Neuronal stem cell (in vitro differentiated cells): ENCODE results near the gene DAPK1.

Experiments
- DNase-seq: peaks from one replicate; pipeline ENCODE4 v3.0.0-alpha.2; 2013; ENCODE audit warnings: low spot score
- H2AFZ ChIP-seq: one replicate; pipeline ENCODE4 v1.6.1; 2013; ENCODE audit warnings: mild to moderate bottlenecking, low read length, inconsistent platforms
- H2AK5ac ChIP-seq: 2 replicates; pipeline ENCODE4 v1.6.1; 2013; ENCODE audit warnings: low read depth, mild to moderate bottlenecking, inconsistent platforms, low read length, moderate library complexity, mixed read lengths
- H2BK120ac ChIP-seq: 2 replicates; pipeline ENCODE4 v1.6.1; 2013; ENCODE audit warnings: low read depth, mild to moderate bottlenecking, inconsistent platforms, low read length, moderate library complexity, mixed read lengths
- H2BK12ac ChIP-seq: one replicate; pipeline ENCODE4 v1.6.1; 2013; ENCODE audit warnings: low read length, inconsistent platforms
- H2BK15ac ChIP-seq: 2 replicates; pipeline ENCODE4 v1.6.1; 2013; ENCODE audit warnings: mild to moderate bottlenecking, low read length, inconsistent platforms, mixed read lengths
- H2BK5ac ChIP-seq: one replicate; pipeline ENCODE4 v1.6.1; 2013; ENCODE audit warnings: inconsistent platforms, mild to moderate bottlenecking, low read length, moderate library complexity
- H3K14ac ChIP-seq: one replicate; pipeline ENCODE4 v1.6.1; 2013; ENCODE audit warnings: low read length, inconsistent platforms
- H3K18ac ChIP-seq: 2 replicates; pipeline ENCODE4 v1.6.1; 2013; ENCODE audit warnings: low read length, inconsistent platforms
- H3K23ac ChIP-seq: 2 replicates; pipeline ENCODE4 v1.6.1; 2013; ENCODE audit warnings: low read depth, mild to moderate bottlenecking, mixed read lengths, low read length, inconsistent platforms; ENCODE audit not compliant: poor library complexity
- H3K27ac ChIP-seq: replicated peaks from 3 replicates; pipeline ENCODE4 v1.5.1; 2013; ENCODE audit warnings: low read length, inconsistent platforms
- H3K27me3 ChIP-seq, 3 experiments: 2 replicates each; pipeline ENCODE4 v1.6.1; 2013; ENCODE audit warnings: low read length in 3 of 3, mild to moderate bottlenecking in 2 of 3, inconsistent platforms in 1 of 3, low read depth in 1 of 3, mixed read lengths in 1 of 3, moderate library complexity in 1 of 3; ENCODE audit not compliant: control insufficient read depth in 3 of 3, insufficient read depth in 3 of 3
- H3K36me3 ChIP-seq, 2 donors: replicated peaks in 1 of 2; 2 replicates each; pipeline ENCODE4 v1.6.1; 2013; ENCODE audit warnings: low read length in 2 of 2; ENCODE audit not compliant: control insufficient read depth in 2 of 2, insufficient read depth in 2 of 2
- H3K4ac ChIP-seq: 2 replicates; pipeline ENCODE4 v1.6.1; 2013; ENCODE audit warnings: inconsistent platforms, mild to moderate bottlenecking, low read length, moderate library complexity
- H3K4me1 ChIP-seq, 2 donors: 1 replicate in 1 of 2; 2 replicates in 1 of 2; pipeline ENCODE4 v1.6.1; 2013; ENCODE audit warnings: low read length in 2 of 2, low read depth in 1 of 2; ENCODE audit not compliant: control insufficient read depth in 2 of 2, insufficient read depth in 1 of 2
- H3K4me2 ChIP-seq: one replicate; pipeline ENCODE4 v1.6.1; 2013; ENCODE audit warnings: mild to moderate bottlenecking, low read length, inconsistent platforms; ENCODE audit not compliant: insufficient read depth, poor library complexity, severe bottlenecking
- H3K4me3 ChIP-seq, 2 donors: 2 replicates each; pipeline ENCODE4 v1.5.1; 2013; ENCODE audit warnings: low read length in 2 of 2, mild to moderate bottlenecking in 2 of 2, inconsistent platforms in 1 of 2, moderate library complexity in 1 of 2
- H3K79me1 ChIP-seq: one replicate; pipeline ENCODE4 v1.6.1; 2013; ENCODE audit warnings: low read depth, mild to moderate bottlenecking, inconsistent platforms, low read length, moderate library complexity
- H3K9ac ChIP-seq: one replicate; pipeline ENCODE4 v1.6.1; 2013; ENCODE audit warnings: mild to moderate bottlenecking, low read depth, low read length, inconsistent platforms; ENCODE audit not compliant: poor library complexity
- H3K9me3 ChIP-seq, 2 donors: replicated peaks in 1 of 2; 2 replicates each; pipeline versions ENCODE3 to v1.6.1; 2013; ENCODE audit warnings: low read length in 2 of 2, mild to moderate bottlenecking in 2 of 2, inconsistent platforms in 1 of 2, low read depth in 1 of 2, mixed read lengths in 1 of 2, moderate library complexity in 1 of 2; ENCODE audit not compliant: control insufficient read depth in 2 of 2, insufficient read depth in 1 of 2
- H4K8ac ChIP-seq: one replicate; pipeline ENCODE4 v1.6.1; 2013; ENCODE audit warnings: low read depth, mild to moderate bottlenecking, inconsistent platforms, low read length, moderate library complexity
- H4K91ac ChIP-seq: one replicate; pipeline ENCODE4 v1.6.1; 2013; ENCODE audit warnings: low read length, low read depth, mild to moderate bottlenecking, inconsistent platforms; ENCODE audit not compliant: poor library complexity
- WGBS, 2 donors: extraction: QIAGEN DNeasy Blood & Tissue Kit; methylation state at CpG; one replicate each; pipeline ENCODE4 v1.1.7; 2013; ENCODE audit warnings: missing lambda C conversion rate in 2 of 2, mixed read lengths in 1 of 2; ENCODE audit not compliant: insufficient read length in 2 of 2, insufficient replicate concordance in 1 of 2; ENCODE audit errors: extremely low coverage in 2 of 2; 5-methylcytosine and 5-hydroxymethylcytosine counted together

DAPK1 gene

DNA sequence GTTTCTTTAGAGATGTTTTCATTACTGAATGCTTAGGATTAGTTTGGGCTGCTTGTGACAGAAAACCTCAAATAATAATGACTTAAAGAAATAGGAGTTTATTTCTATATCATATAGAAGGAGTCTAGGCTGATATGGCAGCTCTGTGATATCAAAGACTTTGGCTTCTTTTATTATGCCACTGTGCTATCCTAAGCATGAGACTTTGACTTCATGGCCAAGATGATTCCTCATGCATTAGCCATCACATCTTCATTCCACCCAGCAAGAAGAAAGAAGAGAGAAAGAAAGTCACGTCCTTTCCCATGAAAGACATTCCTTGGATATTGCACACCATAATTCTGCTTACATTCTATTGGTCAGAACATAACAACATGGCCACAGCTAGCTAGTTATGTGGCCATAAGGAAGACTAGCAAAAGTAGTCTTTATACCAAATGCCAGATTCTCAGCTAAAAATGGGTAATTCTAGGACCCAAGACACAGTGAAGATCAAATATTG, 76.2 kb downstream of the DAPK1 start:
- Histone ChIP-seq H3K27me3 (no peaks in the 10 kb centered on the region), H3K79me1 (no peaks in the 10 kb centered on the region), H2BK5ac (no peak overlapping the region), H3K4me2 (no peak overlapping the region), H3K9me3 (no peaks in the 10 kb centered on the region), H4K8ac (no peak overlapping the region), H2BK120ac (no peak overlapping the region), H3K23ac (no peak overlapping the region), H2BK15ac (no peak overlapping the region), H3K36me3 (peaks cover 2 to 9% of the 10 kb centered on the region in 2 donors), H3K4ac (no peak overlapping the region), H2BK12ac (no peak overlapping the region), H3K9ac (no peak overlapping the region), H4K91ac (no peak overlapping the region), H3K4me1 (peaks cover 9 to 10% of the 10 kb centered on the region in 2 donors), H3K18ac (no peak overlapping the region), H3K4me3 (no peak overlapping the region), H3K14ac (no peak overlapping the region), H2AK5ac (no peak overlapping the region), H3K27ac (no peak overlapping the region), H2AFZ (no peak overlapping the region)
- WGBS, 2 donors = no CpG with 5 or more reads among the region's 1 CpG
- DNase-seq = no peak

DNA sequence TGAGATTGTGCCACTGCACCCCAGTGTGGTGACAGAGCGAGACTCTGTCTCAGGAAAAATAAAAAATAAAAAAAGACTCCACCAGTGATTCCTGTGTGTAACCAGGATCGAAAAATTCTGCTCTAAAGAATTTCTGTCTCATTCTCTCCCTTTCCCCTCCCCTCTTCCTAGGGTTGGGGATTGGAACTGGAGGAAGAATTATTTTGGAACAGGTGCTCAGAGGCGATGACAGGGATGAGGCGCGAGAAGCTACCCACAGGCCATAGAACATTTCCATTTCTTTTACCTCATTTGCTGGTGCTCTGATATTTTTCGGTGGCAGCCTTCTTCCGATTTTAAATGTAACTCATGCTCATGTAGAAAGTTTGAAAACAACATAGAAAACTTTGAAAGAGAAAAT, 80.1 kb downstream of the DAPK1 start:
- Histone ChIP-seq H3K18ac (no peak overlapping the region), H2BK5ac (no peak overlapping the region), H3K9me3 (no peaks in the 10 kb centered on the region), H3K27me3 (no peaks in the 10 kb centered on the region), H3K4me3 (no peak overlapping the region), H3K4me2 (no peak overlapping the region), H3K4ac (no peak overlapping the region), H2BK120ac (no peak overlapping the region), H3K23ac (no peak overlapping the region), H2BK15ac (no peak overlapping the region), H3K9ac (no peak overlapping the region), H3K14ac (no peak overlapping the region), H3K36me3 (peaks cover 2 to 6% of the 10 kb centered on the region in 2 donors), H3K4me1 (peaks cover 1 to 6% of the 10 kb centered on the region in 2 donors), H2BK12ac (no peak overlapping the region), H2AK5ac (no peak overlapping the region), H4K91ac (no peak overlapping the region), H3K27ac (no peak overlapping the region), H3K79me1 (no peaks in the 10 kb centered on the region), H4K8ac (no peak overlapping the region), H2AFZ (no peak overlapping the region)
- DNase-seq = no peak
- no CpG with 5 or more reads among the region's 7 CpGs for WGBS, 2 donors

DNA sequence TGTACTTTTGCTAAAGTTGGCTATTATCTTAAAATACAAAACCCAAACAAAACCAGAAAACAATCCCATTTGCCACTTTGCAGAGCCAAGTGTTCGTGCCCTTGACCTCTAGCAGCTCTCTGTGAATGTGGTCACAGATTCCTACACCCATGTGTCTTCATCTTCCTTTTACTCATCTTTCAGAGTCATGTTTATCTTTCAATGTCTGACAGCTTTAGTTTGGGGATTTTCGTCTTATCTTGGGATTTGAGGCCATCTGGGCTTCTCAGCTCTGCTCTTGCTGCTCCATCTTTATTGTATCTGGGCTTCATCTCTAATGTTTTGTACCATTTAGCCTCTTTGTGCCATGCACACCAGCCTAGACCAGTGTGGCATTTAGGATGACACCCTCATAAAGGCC, 81.0 kb downstream of the DAPK1 start:
- peaks cover 1 to 6% of the 10 kb centered on the region in 2 donors for H3K4me1 ChIP-seq
- no peak overlapping the region for H2BK15ac ChIP-seq
- no peaks in the 10 kb centered on the region for H3K79me1 ChIP-seq
- peaks cover 0 to 2% of the 10 kb centered on the region in 2 donors for H3K36me3 ChIP-seq
- no peak overlapping the region for H4K8ac ChIP-seq
- no peak overlapping the region for H3K4me2 ChIP-seq
- H3K4me3 ChIP-seq = no peak overlapping the region
- no CpG with 5 or more reads among the region's 2 CpGs for WGBS, 2 donors
- no peak overlapping the region for H3K9ac ChIP-seq
- H2AFZ ChIP-seq = no peak overlapping the region
- H3K23ac ChIP-seq = no peak overlapping the region
- no peak overlapping the region for H3K14ac ChIP-seq
- no peak overlapping the region for H2BK5ac ChIP-seq
- no peak for DNase-seq
- H4K91ac ChIP-seq = no peak overlapping the region
- no peaks in the 10 kb centered on the region for H3K9me3 ChIP-seq
- no peak overlapping the region for H2BK12ac ChIP-seq
- no peak overlapping the region for H2AK5ac ChIP-seq
- H3K27ac ChIP-seq = no peak overlapping the region
- no peaks in the 10 kb centered on the region for H3K27me3 ChIP-seq
- H3K18ac ChIP-seq = no peak overlapping the region
- no peak overlapping the region for H3K4ac ChIP-seq
- no peak overlapping the region for H2BK120ac ChIP-seq

DNA sequence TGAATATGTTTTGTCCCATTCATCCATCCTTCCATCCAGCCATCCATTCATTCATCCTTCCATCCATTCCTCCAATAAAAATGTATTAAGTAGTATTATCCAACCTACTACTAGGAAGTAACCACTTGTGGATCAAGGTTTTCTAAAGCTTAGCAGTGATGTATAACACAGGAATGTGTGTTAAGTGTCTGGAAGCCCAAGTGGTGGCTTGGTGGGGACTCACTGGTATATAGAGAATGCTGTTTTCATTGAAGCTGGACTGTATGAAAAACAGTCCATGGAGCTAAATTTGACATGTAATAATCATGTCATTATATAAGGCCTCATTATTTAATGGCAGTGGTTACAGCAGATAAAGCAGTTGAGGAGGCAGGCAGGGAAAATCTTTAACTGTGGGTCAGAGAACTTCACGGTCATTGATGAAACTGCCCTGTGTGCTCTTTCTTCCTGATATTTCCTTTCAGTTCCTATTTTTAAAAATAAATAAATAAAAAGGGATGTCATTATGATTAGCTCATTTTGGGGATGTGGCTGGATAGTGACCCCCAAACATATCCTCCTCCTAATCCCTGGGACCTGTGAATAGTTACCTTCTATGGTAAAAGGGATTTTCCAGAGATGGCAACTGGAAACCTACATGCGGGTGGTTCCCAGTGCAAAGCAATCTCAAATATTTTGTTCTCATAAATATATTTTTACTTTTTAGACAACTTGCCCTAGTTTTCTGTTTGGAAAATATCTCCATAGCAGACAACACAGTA, 82.3 kb downstream of the DAPK1 start:
- peaks cover 1 to 6% of the 10 kb centered on the region in 2 donors for H3K4me1 ChIP-seq
- no peak overlapping the region for H2AK5ac ChIP-seq
- no peak overlapping the region for H3K14ac ChIP-seq
- no peak overlapping the region for H3K27ac ChIP-seq
- no peaks in the 10 kb centered on the region for H3K36me3 ChIP-seq
- no peaks in the 10 kb centered on the region for H3K9me3 ChIP-seq
- H3K23ac ChIP-seq = no peak overlapping the region
- no peak overlapping the region for H2BK5ac ChIP-seq
- no peaks in the 10 kb centered on the region for H3K27me3 ChIP-seq
- no peak overlapping the region for H3K9ac ChIP-seq
- no peak overlapping the region for H2BK15ac ChIP-seq
- no peaks in the 10 kb centered on the region for H3K79me1 ChIP-seq
- no CpG with 5 or more reads among the region's 2 CpGs for WGBS, 2 donors
- no peak overlapping the region for H2AFZ ChIP-seq
- H2BK12ac ChIP-seq = no peak overlapping the region
- no peak overlapping the region for H3K4me3 ChIP-seq
- H3K4me2 ChIP-seq = no peak overlapping the region
- H3K18ac ChIP-seq = no peak overlapping the region
- H3K4ac ChIP-seq = no peak overlapping the region
- no peak overlapping the region for H2BK120ac ChIP-seq
- no peak overlapping the region for H4K91ac ChIP-seq
- H4K8ac ChIP-seq = no peak overlapping the region
- no peak for DNase-seq
